GM19395 (cell line): ENCODE measurements around the gene DRG2.

ENCODE experiments used
- ATAC-seq: cut with Tn5 transposase; IDR thresholded peaks from one replicate; pipeline ENCODE4 v1.9.1; 2021; ENCODE audit warnings: mild to moderate bottlenecking, moderate library complexity; ENCODE audit not compliant: unreplicated experiment

DRG2 gene

GRCh38 chr17:18074566-18075272 is 13.0 kb upstream of the DRG2 start:
- no peak for ATAC-seq

DNA sequence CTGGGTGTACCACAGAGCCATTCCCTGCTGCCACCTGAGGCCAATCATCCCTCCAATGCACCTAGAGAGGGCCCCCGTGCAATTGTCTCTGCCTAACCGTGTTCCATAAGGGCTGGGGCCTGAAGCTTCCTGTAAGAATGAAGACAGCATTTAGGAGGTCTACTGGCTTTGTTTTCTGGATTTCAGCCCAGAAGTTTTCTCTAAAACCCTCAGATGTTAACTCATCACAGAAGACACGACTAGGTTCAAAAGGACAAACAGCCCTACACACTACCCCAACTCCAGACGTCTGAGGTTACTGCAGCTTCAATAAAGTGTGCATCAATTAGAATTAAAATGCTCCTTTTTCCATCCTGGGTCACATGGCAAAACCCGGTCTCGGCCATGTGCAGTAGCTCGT is 10.8 kb upstream of the DRG2 start:
- no peak for ATAC-seq

- no peak for ATAC-seq
Observed at GRCh38 chr17:18079543-18079942, 8.2 kb upstream of the DRG2 start.

- no peak for ATAC-seq
Observed at GRCh38 chr17:18084256-18084655, 3.5 kb upstream of the DRG2 start.

DNA sequence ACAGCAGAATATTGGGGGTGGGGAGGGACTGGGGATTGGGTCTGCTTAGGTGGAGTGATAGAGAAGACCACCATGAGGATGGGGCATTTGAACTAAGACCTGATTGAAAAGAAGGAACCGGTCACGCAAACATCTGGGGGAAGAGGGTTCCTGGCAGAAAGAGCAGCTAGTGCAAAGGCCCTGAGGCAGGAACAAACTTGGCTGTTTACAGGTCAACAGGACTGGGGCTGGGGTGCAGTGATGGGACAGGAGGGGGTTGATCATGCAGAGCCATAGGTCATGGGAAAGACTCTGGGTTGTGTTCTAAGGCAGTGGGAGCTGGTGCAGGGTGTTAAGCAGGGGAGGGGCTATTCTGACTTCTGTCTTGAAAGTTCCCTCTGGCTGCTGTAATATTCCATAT is 1.9 kb downstream of the DRG2 start:
- ATAC-seq = no peak

- ATAC-seq = no peak
Observed at GRCh38 chr17:18093616-18094408, 6.1 kb downstream of the DRG2 start.

- no peak for ATAC-seq
Observed at GRCh38 chr17:18094409-18094807, 6.7 kb downstream of the DRG2 start.

- no peak for ATAC-seq
Observed at GRCh38 chr17:18099516-18099915, 11.8 kb downstream of the DRG2 start.

DNA sequence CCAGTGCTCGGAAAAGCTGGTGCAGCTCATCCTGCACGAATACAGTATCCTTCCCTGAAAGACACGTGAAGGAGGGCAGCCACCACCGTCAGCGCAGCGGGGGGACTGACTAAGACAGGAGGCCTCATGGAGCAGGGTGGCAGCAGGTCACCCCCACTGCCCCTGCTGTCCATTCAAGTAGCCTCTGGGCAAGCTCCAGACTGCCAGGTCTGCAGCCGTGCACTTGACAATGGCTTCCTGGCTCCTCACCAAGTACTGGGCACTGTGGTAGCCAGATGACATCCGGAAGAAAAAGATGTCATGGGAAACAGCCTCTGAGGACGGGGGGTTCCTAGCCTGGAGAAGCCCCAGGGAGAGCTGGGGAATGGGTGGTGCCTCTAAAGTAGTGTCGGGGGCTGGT is 12.9 kb downstream of the DRG2 start:
- no peak for ATAC-seq

- no peak for ATAC-seq
Observed at GRCh38 chr17:18101828-18102227, 14.1 kb downstream of the DRG2 start.

- no peak for ATAC-seq
Observed at GRCh38 chr17:18102640-18103039, 14.9 kb downstream of the DRG2 start.

GRCh38 chr17:18105027-18105426 is 17.3 kb downstream of the DRG2 start:
- no peak for ATAC-seq

DNA sequence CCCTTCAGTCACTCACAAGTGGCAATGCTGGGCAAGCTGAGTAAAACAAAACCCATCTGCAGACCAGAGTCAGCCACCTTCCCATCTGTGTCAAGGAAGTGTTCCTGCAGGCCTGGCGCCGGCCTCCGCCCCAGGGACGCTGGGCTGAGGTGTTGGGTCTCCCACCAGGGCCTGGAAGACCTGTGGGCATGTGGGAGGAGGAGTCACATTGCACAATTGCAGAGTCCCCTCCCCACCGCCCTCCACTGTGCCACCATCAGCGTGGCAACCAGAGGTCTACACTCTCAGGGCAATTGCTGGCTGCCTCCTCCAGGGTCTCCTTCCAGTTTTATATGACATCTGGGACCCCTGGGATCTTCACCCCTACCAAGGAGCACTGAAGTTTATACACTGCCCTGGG is 17.8 kb downstream of the DRG2 start:
- no peak for ATAC-seq

- no peak for ATAC-seq
Observed at GRCh38 chr17:18106211-18106610, 18.5 kb downstream of the DRG2 start.

DNA sequence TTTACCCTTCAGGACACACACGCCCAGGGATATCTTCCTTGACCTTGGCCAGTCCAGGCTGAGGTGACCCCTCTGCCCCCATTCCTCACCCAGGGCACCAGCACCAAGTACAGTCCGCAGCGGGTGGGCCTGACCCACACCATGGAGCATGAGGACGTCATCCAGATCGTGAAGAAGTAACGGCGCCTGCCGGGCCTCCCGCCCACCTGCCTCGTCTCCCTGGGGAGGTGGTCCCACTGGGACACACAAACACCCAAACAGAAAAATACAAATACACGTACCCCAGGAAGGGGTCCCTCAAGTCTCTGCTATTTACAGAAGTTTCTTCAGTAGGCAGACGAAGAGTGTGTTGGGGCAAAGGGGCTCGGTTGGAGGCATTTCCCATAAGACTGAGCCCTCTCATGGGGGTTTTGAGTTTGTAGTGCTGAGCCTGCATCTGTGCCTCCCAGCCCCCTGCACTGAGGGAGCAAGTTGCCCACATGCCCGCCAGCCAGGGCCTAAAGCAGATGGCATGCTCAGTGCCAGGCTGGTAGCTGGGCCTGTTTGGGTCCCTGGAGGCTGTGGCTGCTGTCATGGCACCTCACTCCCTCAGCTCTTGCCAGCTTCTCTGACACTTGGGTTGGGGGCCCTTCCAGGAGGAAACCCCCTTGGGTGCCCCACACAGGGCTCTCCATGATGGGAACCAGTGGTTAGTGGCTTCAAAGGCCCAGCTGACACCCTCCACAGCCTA is 19.5 kb downstream of the DRG2 start:
- no peak for ATAC-seq

DNA sequence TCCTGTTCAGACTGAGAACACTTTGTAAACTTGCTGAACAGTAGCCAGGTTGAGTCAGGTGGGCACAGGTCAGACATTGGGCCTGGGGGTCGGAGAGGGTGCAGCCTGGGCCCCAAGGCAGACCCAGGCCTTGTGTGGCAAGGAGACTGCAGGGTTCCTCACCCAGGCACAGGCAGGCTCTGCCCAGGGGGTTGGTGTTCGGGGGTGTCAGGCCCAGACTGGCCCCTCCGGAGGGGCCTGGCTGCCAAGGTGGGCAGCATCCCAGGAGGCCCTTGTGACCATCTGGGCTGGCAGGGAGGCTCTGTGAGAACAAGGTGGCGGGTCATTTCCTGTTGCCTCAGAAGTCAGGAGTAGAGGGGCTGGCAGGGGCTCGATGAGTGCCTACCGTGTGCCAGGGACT is 20.2 kb downstream of the DRG2 start:
- ATAC-seq = no peak

DNA sequence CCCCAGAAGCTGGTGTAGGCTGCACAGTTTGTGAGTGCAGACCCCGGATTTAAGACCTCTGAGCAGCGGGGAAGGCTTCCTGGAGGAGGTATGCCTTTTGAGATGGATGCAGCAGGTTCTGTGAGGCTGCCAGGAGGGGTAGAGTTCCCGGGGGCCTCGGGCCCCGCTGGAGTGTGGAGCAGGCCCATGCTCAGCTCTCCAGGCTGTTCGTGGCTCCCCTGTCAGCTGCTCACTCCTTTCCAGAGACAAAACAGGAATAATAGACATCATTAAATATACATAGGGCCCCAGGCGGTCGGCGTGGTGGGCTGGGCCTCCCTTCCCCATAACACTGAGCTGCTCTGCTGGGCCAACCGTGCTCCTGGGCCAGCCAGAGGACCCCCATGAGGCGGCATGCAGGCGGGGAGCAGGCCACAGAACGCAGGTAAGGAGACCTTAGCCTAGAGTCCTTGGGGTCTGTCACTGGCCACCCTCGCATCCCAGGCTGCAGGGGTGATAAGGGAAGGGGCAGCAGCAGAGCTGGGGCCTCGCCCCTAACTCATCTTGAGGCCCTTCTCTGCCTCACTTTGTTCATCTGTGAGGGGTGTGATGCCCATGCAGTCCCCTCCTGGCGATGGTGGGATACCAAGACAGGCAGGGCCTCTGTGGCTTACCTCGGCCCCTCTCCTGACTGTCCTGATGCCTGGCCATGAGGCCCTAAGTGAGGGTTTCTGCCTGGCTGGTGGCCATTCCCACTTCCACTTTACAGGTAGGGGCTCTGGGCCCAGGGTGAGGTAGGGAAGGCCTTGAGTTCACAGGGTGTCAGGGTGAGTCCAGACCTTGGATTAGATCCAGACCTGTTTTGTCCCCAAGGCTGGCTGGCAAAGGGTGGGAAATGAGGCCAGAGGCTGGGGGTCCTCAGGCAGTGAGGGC is 20.9 kb downstream of the DRG2 start, which contains the start of gene MYO15A:
TSS of gene MYO15A (plus strand) at position 356 of the 912 bp plus-strand sequence. CDS start 10,045 bp downstream, outside the sequence.
- no peak for ATAC-seq

DNA sequence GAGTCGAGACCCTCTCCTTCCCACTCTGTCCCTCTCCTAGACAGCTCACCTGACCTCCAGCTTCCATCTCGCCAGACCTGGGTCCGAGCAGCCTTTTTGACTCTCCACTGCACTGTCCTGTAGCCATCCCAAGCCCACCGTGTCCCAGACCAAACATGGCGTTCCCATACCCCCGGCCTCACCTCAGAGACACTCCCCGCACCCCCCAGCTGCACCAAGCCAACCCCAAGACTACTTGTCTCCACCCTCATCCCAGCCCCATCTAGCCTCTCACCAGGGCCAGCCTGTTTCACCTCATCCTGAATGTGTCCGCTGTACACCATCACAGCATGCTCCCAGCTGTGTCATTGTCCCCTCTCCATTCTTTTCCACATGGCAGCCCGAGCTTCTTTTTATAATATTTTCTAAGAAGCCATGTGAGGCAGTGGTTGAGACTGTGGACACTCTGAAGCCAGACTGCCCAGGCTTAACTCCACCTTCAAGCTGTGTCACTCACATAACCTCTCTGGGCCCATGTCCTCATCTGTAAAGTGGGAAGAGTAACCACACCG is 22.3 kb downstream of the DRG2 start:
- no peak for ATAC-seq

DNA sequence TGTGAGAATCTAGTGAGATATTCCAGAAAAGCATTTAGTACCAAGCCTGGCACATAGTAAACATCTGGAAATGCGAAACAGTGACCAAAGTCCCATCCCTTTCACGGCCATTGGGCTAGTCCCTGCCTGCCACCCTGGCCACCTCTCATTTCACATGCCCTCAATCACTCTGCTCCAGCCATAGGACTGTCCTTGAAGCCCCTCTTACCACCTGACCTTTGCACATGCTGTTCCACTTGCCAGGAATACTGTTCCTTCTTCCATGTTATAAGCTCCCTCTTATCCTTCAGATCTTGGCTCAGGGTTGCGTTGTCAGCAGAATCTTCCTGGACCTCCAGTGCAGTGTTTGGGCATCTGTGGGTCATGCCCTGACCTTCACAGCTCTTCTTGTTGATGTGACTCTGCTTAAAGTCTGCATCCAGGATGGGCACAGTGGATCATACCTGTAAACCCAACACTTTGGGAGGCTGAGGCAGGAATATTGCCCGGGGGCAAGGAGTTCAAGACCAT is 22.9 kb downstream of the DRG2 start:
- ATAC-seq = no peak

GRCh38 chr17:18111330-18111971 is 23.7 kb downstream of the DRG2 start:
- ATAC-seq = no peak
